Mucosa of descending colon (tissue), 3 donors: Measurements from ENCODE around the gene KRTAP9-6. TPM values are rescaled to one million over a fixed set of nuclear protein-coding genes. Genes with fewer than 3 reads are reported as not detected.

ENCODE experiments used
- ATAC-seq: fragments of 200-7000 bp; cut with Tn5 transposase; one replicate; pipeline ENCODE4 v1.9.1; 2020; ENCODE audit warnings: mild to moderate bottlenecking, moderate library complexity
- DNase-seq, 3 donors: peaks; one replicate each; pipeline ENCODE4 v3.0.0-alpha.2; 2020
- H3K36me3 ChIP-seq: fragments of 200-600 bp; one replicate; pipeline ENCODE4 v1.8.0; 2021; ENCODE audit warnings: low read depth, mild to moderate bottlenecking
- H3K4me1 ChIP-seq: fragments of 200-600 bp; one replicate; pipeline ENCODE4 v1.8.0; 2021; ENCODE audit warnings: low read depth, mild to moderate bottlenecking
- H3K4me3 ChIP-seq: fragments of 200-600 bp; one replicate; pipeline ENCODE4 v1.8.0; 2021; ENCODE audit warnings: mild to moderate bottlenecking
- H3K9me3 ChIP-seq: fragments of 200-600 bp; one replicate; pipeline ENCODE4 v1.8.0; 2021; ENCODE audit warnings: mild to moderate bottlenecking
- CTCF ChIP-seq: fragments of 200-600 bp; IDR thresholded peaks from one replicate; pipeline ENCODE4 v1.8.0; 2022; ENCODE audit warnings: antibody characterized with exemption, mild to moderate bottlenecking
- intact Hi-C, 2 donors: fragments of 100-400 bp; cut with DNase I in 1 of 2; cut with micrococcal nuclease in 1 of 2; formaldehyde crosslinking; loops; one replicate each; pipeline versions ENCODE4 v1.11.0 to v1.11.1; 2022; cut with DNase I, micrococcal nuclease
- total RNA-seq, 3 donors: library from RNA; stranded (reverse); fragmentation: NEBNext Ultra II Directional in 2 of 3; extraction: Animal tissue kit (Norgen Biotek cat#: 25700) in 2 of 3; gene quantifications; one replicate each; pipeline versions ENCODE4 v1.2.1 to v1.2.4, GENCODE V29; 2021 to 2023
- donor health status: DM: no; HTN: no; CAD: no; lungs with moderate emphysema.
- donor health status: DM: no; HTN: no; CAD: no.
- donor health status: DM: no; HTN: yes; CAD: no.

KRTAP9-6 gene
- total RNA-seq, 3 donors from 2014 or later = not detected

- no peaks in the 10 kb centered on the region for H3K36me3 ChIP-seq
- TF ChIP-seq CTCF = no peak
- H3K9me3 ChIP-seq = no peaks in the 10 kb centered on the region
- DNase-seq (no peak), ATAC-seq (no peak)
- intact Hi-C loops = no loop called here
- no peaks in the 10 kb centered on the region for H3K4me1 ChIP-seq
- no peak overlapping the region for H3K4me3 ChIP-seq
Measured at GRCh38 chr17:41301204-41301790, 36.1 kb downstream of the KRTAP9-6 start.

- H3K4me3 ChIP-seq = no peak within 1 kb of the TSS
- ATAC-seq (no peak), DNase-seq (no peak)
- no peak for TF ChIP-seq CTCF
- intact Hi-C loops = no loop called here
- no peaks in the 10 kb centered on the region for H3K4me1 ChIP-seq
- H3K9me3 ChIP-seq = no peaks in the 10 kb centered on the region
- no peaks in the 10 kb centered on the region for H3K36me3 ChIP-seq
Measured at GRCh38 chr17:41301916-41302901, 37.0 kb downstream of the KRTAP9-6 start, which contains the start of gene KRTAP29-1. Gene KRTAP29-1, minus strand, starts transcription at chr17:41302851. Its CDS starts 0 bp downstream, at chr17:41302851.

GRCh38 chr17:41302981-41303380 is 37.8 kb downstream of the KRTAP9-6 start:
- no peak for DNase-seq
- intact Hi-C loops = no loop called here
- no peaks in the 10 kb centered on the region for H3K4me1 ChIP-seq
- no peak for ATAC-seq
- no peak overlapping the region for H3K4me3 ChIP-seq
- TF ChIP-seq CTCF = no peak
- H3K36me3 ChIP-seq = no peaks in the 10 kb centered on the region
- no peaks in the 10 kb centered on the region for H3K9me3 ChIP-seq

GRCh38 chr17:41304091-41304490 is 38.9 kb downstream of the KRTAP9-6 start:
- DNase-seq = no peak
- no peaks in the 10 kb centered on the region for H3K36me3 ChIP-seq
- H3K4me1 ChIP-seq = no peaks in the 10 kb centered on the region
- no peaks in the 10 kb centered on the region for H3K9me3 ChIP-seq
- TF ChIP-seq CTCF = no peak
- no peak overlapping the region for H3K4me3 ChIP-seq
- no peak for ATAC-seq
- intact Hi-C loops = no loop called here

- no peak for DNase-seq
- TF ChIP-seq CTCF = no peak
- no peaks in the 10 kb centered on the region for H3K9me3 ChIP-seq
- H3K36me3 ChIP-seq = no peaks in the 10 kb centered on the region
- ATAC-seq = peak; percentile 9
- no peak overlapping the region for H3K4me3 ChIP-seq
- no peaks in the 10 kb centered on the region for H3K4me1 ChIP-seq
- intact Hi-C loops = no loop called here
Measured at GRCh38 chr17:41307647-41308046, 42.5 kb downstream of the KRTAP9-6 start.
